ENCODE data around the gene COX4I1. TPM values are rescaled to one million over a fixed set of nuclear protein-coding genes. Genes with fewer than 3 reads are reported as not detected.
"Not testable (repeated sequence)": the region's sequence is repeated elsewhere in the genome, so short reads cannot be mapped to it uniquely, and the experiment has no call there.

The COX4I1 gene
- total RNA-seq, 2 donors from 2014 or later = 397 to 558 TPM

DNA sequence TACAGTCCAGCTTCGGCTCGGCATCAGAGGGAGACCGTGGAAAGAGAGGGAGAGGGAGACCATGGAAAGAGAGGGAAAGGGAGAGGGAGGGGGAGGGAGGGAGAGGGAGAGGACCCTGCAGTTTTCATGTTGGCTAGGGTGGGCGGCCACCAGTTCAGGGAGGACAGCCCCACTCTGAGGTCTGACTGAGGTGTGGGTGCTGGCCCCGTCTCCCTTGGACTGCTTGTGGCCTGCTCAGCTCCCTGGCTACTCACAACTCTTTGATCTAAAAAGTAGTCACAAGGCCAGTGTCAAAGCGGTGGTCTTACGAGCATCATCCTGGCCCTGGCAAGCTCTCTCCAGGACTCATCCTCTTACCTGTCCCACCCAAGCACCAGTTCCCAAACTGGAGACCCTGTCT, 9.4 kb downstream of the COX4I1 start:
- H3K27ac Mint-ChIP-seq = peak overlapping the region in 1 of 2 donors; percentile 29

GRCh38 chr16:85809645-85810044, 10.2 kb downstream of the COX4I1 start:
- ATAC-seq = no peak
- Mint-ChIP-seq H3K27ac (no peak overlapping the region), H3K36me3 (peaks cover 15 to 24% of the 10 kb centered on the region in 2 donors), H3K9me3 (no peaks in the 10 kb centered on the region)
- no peak for DNase-seq (ENCODE audit: low spot score in 2 of 2)

More for the DNA sequence above, 9.4 kb downstream of the COX4I1 start:
- Mint-ChIP-seq H3K9me3 (no peaks in the 10 kb centered on the region), H3K36me3 (peaks cover 18 to 27% of the 10 kb centered on the region in 2 donors)
- ATAC-seq = no peak
- no peak for DNase-seq (ENCODE audit: low spot score in 2 of 2)

DNA sequence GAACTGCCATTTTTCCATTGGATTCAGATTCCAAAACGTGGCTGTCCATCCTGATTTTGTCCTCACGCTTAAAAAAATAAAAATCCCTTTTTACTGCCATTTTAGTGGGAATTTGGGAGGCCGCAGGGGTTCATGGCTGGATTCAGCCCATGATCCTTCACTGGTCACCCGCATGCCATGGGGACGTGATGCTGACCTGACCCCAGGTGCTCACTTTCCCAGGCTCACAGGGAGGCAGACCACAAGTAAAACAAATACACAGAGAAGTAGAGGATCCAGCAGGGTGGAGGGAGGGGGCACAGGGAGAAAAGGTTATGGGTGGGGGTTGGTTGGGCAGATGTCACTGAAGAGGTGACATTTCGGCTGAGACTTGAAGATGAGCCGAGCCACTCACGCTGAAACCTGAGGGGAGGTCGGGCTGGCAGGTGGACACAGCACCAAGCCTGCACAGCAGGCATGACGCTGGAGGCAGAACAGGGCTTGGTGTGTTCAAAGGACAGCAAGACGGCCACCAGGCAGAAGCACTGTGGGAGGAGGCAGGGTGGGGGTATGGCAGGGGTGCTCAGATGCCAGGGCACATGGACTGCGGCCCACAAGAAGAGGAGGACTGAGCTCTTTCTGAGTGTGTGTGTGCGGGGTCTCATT, 10.7 kb downstream of the COX4I1 start:
- DNase-seq (ENCODE audit: low spot score in 2 of 2) = no peak
- no peak for ATAC-seq
- H3K36me3 Mint-ChIP-seq = peaks cover 11 to 18% of the 10 kb centered on the region in 2 donors
- H3K27ac Mint-ChIP-seq = no peak overlapping the region
- H3K9me3 Mint-ChIP-seq = no peaks in the 10 kb centered on the region

DNA sequence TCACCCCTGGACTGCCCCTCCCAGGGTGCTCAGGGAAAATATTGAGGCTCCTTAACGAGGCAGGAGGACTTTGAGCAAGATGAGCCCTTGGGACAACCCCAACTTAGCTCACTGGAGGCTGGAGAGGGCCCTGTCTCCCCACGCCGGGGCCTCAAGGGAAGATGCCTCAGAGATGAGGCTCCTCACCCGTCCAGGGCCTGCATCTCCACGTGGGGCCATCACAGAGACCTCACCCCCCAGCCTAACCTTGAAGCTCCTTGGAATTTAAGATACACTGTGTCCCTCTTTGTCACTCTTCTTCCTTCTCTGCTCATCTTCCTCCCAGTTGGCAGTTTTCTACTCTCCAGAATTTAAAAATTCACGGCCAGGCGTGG, 11.2 kb downstream of the COX4I1 start:
- no peak for ATAC-seq
- H3K27ac Mint-ChIP-seq = peak overlapping the region in 1 of 2 donors; percentile 51
- H3K9me3 Mint-ChIP-seq = no peaks in the 10 kb centered on the region
- H3K36me3 Mint-ChIP-seq = peaks cover 6 to 13% of the 10 kb centered on the region in 2 donors
- DNase-seq (ENCODE audit: low spot score in 2 of 2) = no peak

- Mint-ChIP-seq H3K9me3 (no peaks in the 10 kb centered on the region), H3K36me3 (no peaks in the 10 kb centered on the region), H3K27ac (no peak overlapping the region)
- ATAC-seq = no peak
- DNase-seq (ENCODE audit: low spot score in 2 of 2) = no peak
These were observed 12.7 kb downstream of the COX4I1 start for GRCh38 chr16:85812031-85812807.

GRCh38 chr16:85812811-85813700, 13.6 kb downstream of the COX4I1 start:
- Mint-ChIP-seq H3K36me3 (no peaks in the 10 kb centered on the region), H3K9me3 (no peaks in the 10 kb centered on the region), H3K27ac (no peak overlapping the region)
- ATAC-seq (no peak), DNase-seq (ENCODE audit: low spot score in 2 of 2) (no peak)

GRCh38 chr16:85816159-85816558, 16.7 kb downstream of the COX4I1 start:
- ATAC-seq = no peak
- peak in 1 of 2 donors; percentile 45 for DNase-seq (ENCODE audit: low spot score in 2 of 2)

GRCh38 chr16:85817195-85817594, 17.7 kb downstream of the COX4I1 start:
- H3K9me3 Mint-ChIP-seq, ATAC-seq, H3K27ac Mint-ChIP-seq: not testable (repeated sequence)

More at GRCh38 chr16:85816159-85816558, 16.7 kb downstream of the COX4I1 start:
- Mint-ChIP-seq H3K27ac (no peak overlapping the region), H3K9me3 (no peaks in the 10 kb centered on the region), H3K36me3 (no peaks in the 10 kb centered on the region)

GRCh38 chr16:85819245-85819644, 19.8 kb downstream of the COX4I1 start:
- DNase-seq (ENCODE audit: low spot score in 2 of 2) (peak; percentile 73 to 91), ATAC-seq (peak; percentile 78 to 79)
- H3K27ac Mint-ChIP-seq = no peak overlapping the region
- no peaks in the 10 kb centered on the region for H3K36me3 Mint-ChIP-seq
- no peaks in the 10 kb centered on the region for H3K9me3 Mint-ChIP-seq

More at GRCh38 chr16:85817195-85817594, 17.7 kb downstream of the COX4I1 start:
- DNase-seq (ENCODE audit: low spot score in 2 of 2); H3K36me3 Mint-ChIP-seq: not testable (repeated sequence)

GRCh38 chr16:85819771-85820170, 20.3 kb downstream of the COX4I1 start:
- no peak for ATAC-seq
- H3K36me3 Mint-ChIP-seq = no peaks in the 10 kb centered on the region
- H3K27ac Mint-ChIP-seq = no peak overlapping the region
- no peak for DNase-seq (ENCODE audit: low spot score in 2 of 2)
- H3K9me3 Mint-ChIP-seq = no peaks in the 10 kb centered on the region

DNA sequence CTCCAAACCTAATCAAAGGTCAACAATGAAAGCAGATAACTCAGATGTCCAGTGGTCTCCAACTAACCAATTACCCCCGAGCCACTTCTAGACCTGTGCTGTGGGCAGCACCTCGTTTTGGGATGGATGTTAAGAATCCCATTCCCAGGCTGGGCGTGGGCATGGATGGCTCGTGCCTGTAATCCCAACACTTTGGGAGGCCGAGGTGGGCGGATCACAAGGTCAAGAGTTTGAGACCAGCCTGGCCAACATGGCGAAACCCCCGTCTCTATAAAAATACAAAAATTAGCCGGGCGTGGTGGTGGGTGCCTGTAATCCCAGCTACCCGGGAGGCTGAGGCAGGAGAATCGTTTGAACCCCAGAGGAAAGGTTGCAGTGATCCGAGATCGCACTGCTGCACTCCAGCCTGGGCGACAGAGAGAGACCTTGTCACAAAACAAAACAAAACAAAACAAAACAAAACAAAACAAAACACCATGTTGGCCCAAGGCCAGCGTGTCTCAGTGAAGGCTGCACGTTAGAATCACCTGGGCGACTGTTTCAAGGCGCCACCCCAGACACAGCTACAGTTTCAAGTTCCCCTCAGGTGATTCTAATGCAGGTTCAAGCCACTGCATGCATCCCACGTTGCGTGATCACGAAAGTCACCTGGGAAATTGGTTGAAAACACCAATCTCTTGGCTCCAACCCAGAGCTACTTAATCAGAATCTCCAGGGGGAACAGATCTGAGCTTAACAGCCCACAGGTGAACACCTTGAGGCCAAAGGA, 21.3 kb downstream of the COX4I1 start:
- Mint-ChIP-seq H3K27ac (no peak overlapping the region), H3K36me3 (no peaks in the 10 kb centered on the region), H3K9me3 (no peaks in the 10 kb centered on the region)
- DNase-seq (ENCODE audit: low spot score in 2 of 2) = no peak
- peak in 1 of 2 donors; percentile 31 for ATAC-seq

GRCh38 chr16:85821390-85822135, 22.1 kb downstream of the COX4I1 start:
- Mint-ChIP-seq H3K36me3 (no peaks in the 10 kb centered on the region), H3K27ac (no peak overlapping the region), H3K9me3 (no peaks in the 10 kb centered on the region)
- ATAC-seq = peak; percentile 88 to 90
- peak; percentile 76 to 93 for DNase-seq (ENCODE audit: low spot score in 2 of 2)

- DNase-seq (ENCODE audit: low spot score in 2 of 2) = no peak
- ATAC-seq = no peak
- Mint-ChIP-seq H3K36me3 (no peaks in the 10 kb centered on the region), H3K27ac (no peak overlapping the region), H3K9me3 (no peaks in the 10 kb centered on the region)
These were observed 22.6 kb downstream of the COX4I1 start for GRCh38 chr16:85822145-85822544.

DNA sequence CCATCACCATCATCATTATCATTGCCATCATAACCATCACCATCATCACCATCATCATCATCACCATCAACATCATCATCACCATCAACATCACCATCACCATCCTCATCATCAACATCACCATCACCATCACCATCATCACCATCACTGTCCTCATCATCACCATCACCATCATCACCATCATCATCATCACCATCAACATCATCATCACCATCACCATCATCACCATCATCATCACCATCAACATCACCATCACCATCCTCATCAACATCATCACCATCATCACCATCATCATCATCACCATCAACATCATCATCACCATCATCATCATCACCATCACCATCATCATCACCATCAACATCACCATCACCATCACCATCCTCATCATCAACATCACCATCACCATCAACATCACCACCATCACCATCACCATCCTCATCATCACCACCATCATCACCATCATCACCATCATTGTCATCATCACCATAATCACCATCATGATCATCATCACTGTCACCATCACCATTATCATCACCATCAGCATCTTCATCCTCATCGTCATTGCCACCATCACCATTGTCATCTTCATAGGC, 23.9 kb downstream of the COX4I1 start:
- no peaks in the 10 kb centered on the region for H3K9me3 Mint-ChIP-seq
- ATAC-seq = no peak
- H3K27ac Mint-ChIP-seq = no peak overlapping the region

More for the DNA sequence above, 23.9 kb downstream of the COX4I1 start:
- H3K36me3 Mint-ChIP-seq = peaks cover 0 to under 1% of the 10 kb centered on the region in 2 donors
- no peak for DNase-seq (ENCODE audit: low spot score in 2 of 2)

Data from activated naive CD4-positive, alpha-beta T cell treated with anti-CD3 and anti-CD28 coated beads, Interleukin-2, amount 50 U/mL, for 72 hours (primary cell).